ENCODE data around the gene TEDC1.

The TEDC1 gene

GRCh38 chr14:105452963-105453362 is 38.1 kb upstream of the TEDC1 start (continued):
- TF ChIP-seq PATZ1 (CRISPR knock-in tag; IDR thresholded peaks at IDR 0.05; ENCODE audit: borderline replicate concordance) (no peak), ISL1 (CRISPR knock-in tag; IDR thresholded peaks at IDR 0.05) (no peak)

GRCh38 chr14:105453847-105454246 is 37.2 kb upstream of the TEDC1 start:
- TF ChIP-seq ZNF8 (CRISPR knock-in tag; IDR thresholded peaks at IDR 0.05), result no peak
- TF ChIP-seq TOX (CRISPR knock-in tag; IDR thresholded peaks at IDR 0.05; ENCODE audit: borderline replicate concordance), result no peak
- TF ChIP-seq GLIS3 (CRISPR knock-in tag; IDR thresholded peaks at IDR 0.05), result no peak
- no peak for TF ChIP-seq ZNF70 (CRISPR knock-in tag; IDR thresholded peaks at IDR 0.05)
- TF ChIP-seq POU6F1 (CRISPR knock-in tag; IDR thresholded peaks at IDR 0.05; ENCODE audit: borderline replicate concordance, low read depth), result no peak
- TF ChIP-seq CREB5 (CRISPR knock-in tag; IDR thresholded peaks at IDR 0.05; ENCODE audit: low read depth), result no peak
- TF ChIP-seq ZC3H10 (CRISPR knock-in tag; IDR thresholded peaks at IDR 0.05), result no peak
- no peak for TF ChIP-seq PATZ1 (CRISPR knock-in tag; IDR thresholded peaks at IDR 0.05; ENCODE audit: borderline replicate concordance)
- no peak for TF ChIP-seq PPARA (CRISPR knock-in tag; IDR thresholded peaks at IDR 0.05; ENCODE audit: borderline replicate concordance)
- TF ChIP-seq RARB (CRISPR knock-in tag; IDR thresholded peaks at IDR 0.05), result no peak
- TF ChIP-seq ARNTL (CRISPR knock-in tag; IDR thresholded peaks at IDR 0.05; ENCODE audit: borderline replicate concordance, low read depth), result no peak
- TF ChIP-seq ZFP30 (CRISPR knock-in tag; IDR thresholded peaks at IDR 0.05), result no peak
- no peak for TF ChIP-seq ISL1 (CRISPR knock-in tag; IDR thresholded peaks at IDR 0.05)
- no peak for TF ChIP-seq ESRRG (CRISPR knock-in tag; IDR thresholded peaks at IDR 0.05)
- no peak for TF ChIP-seq BACH2 (CRISPR knock-in tag; IDR thresholded peaks at IDR 0.05; ENCODE audit: borderline replicate concordance)
- no peak for TF ChIP-seq CSRNP3 (CRISPR knock-in tag; IDR thresholded peaks at IDR 0.05)
- TF ChIP-seq OSR1 (CRISPR knock-in tag; IDR thresholded peaks at IDR 0.05), result no peak
- ATAC-seq, result no peak

- no peak for ATAC-seq
Measured at GRCh38 chr14:105455086-105455640, 35.9 kb upstream of the TEDC1 start.

More at GRCh38 chr14:105455086-105455640, 35.9 kb upstream of the TEDC1 start:
- TF ChIP-seq GLIS3 (CRISPR knock-in tag; IDR thresholded peaks at IDR 0.05) (no peak), ZNF8 (CRISPR knock-in tag; IDR thresholded peaks at IDR 0.05) (no peak), CREB5 (CRISPR knock-in tag; IDR thresholded peaks at IDR 0.05; ENCODE audit: low read depth) (no peak)

Data from SK-N-SH treated with all-trans-retinoic acid at 6 μM for 48 hours (cell line).